NB4 (cell line): ENCODE data around the gene GATA3.

Source experiments
- CTCF ChIP-seq: IDR thresholded peaks from one replicate; pipeline ENCODE4 v1.5.1; 2012; ENCODE audit warnings: low read depth, low read length
- TF ChIP-seq, protein P1 (sequence below): IDR thresholded peaks from 2 replicates; pipeline ENCODE4 v1.6.1; 2011; ENCODE audit warnings: low read depth, low read length

- TF ChIP-seq CTCF: no peak
- TF ChIP-seq, protein P1, sequence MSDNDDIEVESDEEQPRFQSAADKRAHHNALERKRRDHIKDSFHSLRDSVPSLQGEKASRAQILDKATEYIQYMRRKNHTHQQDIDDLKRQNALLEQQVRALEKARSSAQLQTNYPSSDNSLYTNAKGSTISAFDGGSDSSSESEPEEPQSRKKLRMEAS: no peak
Measured at GRCh38 chr10:8115618-8115980, 61.1 kb downstream of the GATA3 start.
